PFSK-1 (cell line): ENCODE data around the gene PDPK1.

Experiments
- FOXP2 ChIP-seq: optimal IDR thresholded peaks from 2 replicates; pipeline ENCODE3; 2011; ENCODE audit warnings: borderline replicate concordance, control low read depth, inconsistent platforms; ENCODE audit not compliant: insufficient read depth; ENCODE audit errors: extremely low read length, extremely low read depth
- POLR2AphosphoS5 ChIP-seq: IDR thresholded peaks from 2 replicates; pipeline ENCODE4 v1.6.1; 2012; ENCODE audit warnings: low read depth, mild to moderate bottlenecking, control low read depth, low read length, moderate library complexity
- SIN3A ChIP-seq: IDR thresholded peaks from 2 replicates; pipeline ENCODE4 v1.6.1; 2012; ENCODE audit warnings: mild to moderate bottlenecking, low read length, moderate library complexity, borderline replicate concordance; ENCODE audit not compliant: insufficient read depth
- TAF1 ChIP-seq: IDR thresholded peaks from 2 replicates; pipeline ENCODE4 v1.6.1; 2012; ENCODE audit warnings: low read length, control low read depth, borderline replicate concordance; ENCODE audit not compliant: insufficient read depth

DNA sequence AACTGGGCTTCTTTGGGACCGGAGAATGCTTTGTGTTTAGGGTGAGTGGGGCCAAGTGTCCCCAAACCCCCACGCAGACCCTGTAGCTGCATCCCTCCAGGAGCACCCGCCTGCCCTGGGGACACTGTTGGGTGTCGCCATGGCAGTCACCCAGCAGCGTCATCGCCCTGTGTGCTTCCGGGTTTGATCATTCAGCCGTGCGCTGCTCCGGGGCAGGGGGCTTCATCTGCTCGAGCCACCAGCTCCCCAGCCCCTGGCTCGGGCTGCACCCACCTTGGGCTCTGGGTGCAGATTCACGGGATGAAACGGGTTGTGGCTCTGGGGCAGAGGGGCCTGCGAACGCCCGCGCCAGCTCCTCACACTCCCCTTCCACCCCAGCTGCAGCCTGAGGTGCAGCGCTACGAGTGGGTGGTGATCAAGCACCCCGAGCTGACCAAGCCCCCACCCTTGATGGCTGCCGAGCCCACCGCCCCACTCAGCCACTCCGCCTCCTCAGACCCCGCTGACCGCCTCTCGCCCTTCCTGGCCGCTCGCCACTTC is 37.9 kb upstream of the PDPK1 start:
- TF ChIP-seq POLR2AphosphoS5 (no peak), TAF1 (no peak), FOXP2 (no peak), SIN3A (no peak)
